SK-N-MC (cell line): ENCODE measurements around the gene MDH2.

Experiments used
- EZH2 ChIP-seq: fragments of 200-600 bp; sonication (generic); IDR thresholded peaks from one replicate; pipeline ENCODE4 v1.6.1; 2017; ENCODE audit warnings: antibody characterized with exemption
- FOXP2 ChIP-seq: optimal IDR thresholded peaks from 2 replicates; pipeline ENCODE3; 2011; ENCODE audit warnings: mild to moderate bottlenecking, moderate library complexity; ENCODE audit not compliant: insufficient read depth; ENCODE audit errors: extremely low read length, control extremely low read depth
- POLR2AphosphoS5 ChIP-seq: IDR thresholded peaks from 2 replicates; pipeline ENCODE4 v1.6.1; 2012; ENCODE audit warnings: mild to moderate bottlenecking, low read depth, low read length, borderline replicate concordance

- TF ChIP-seq POLR2AphosphoS5 (no peak), EZH2 (no peak), FOXP2 (no peak)
Observed at GRCh38 chr7:76011442-76011861, 36.5 kb upstream of the MDH2 start.
